Stomach (tissue), 4 donors: ENCODE results near the gene CACNA2D3.

ENCODE experiments used
- CTCF ChIP-seq, 7 experiments: fragments of 450-650 bp in 4 of 7; fragments of 200-600 bp in 3 of 7; sonication (generic) in 3 of 7; IDR thresholded peaks; one replicate each; pipeline ENCODE4 v1.5.1; 2016 to 2019; ENCODE audit warnings: antibody characterized with exemption in 7 of 7, control low read depth in 2 of 7, mild to moderate bottlenecking in 1 of 7
- POLR2A ChIP-seq, 4 donors: fragments of 450-650 bp; IDR thresholded peaks; one replicate each; pipeline ENCODE4 v1.6.1; 2016; ENCODE audit warnings: antibody characterized with exemption in 4 of 4, control low read depth in 2 of 4, mild to moderate bottlenecking in 1 of 4, moderate library complexity in 1 of 4
- POLR2AphosphoS5 ChIP-seq, 3 donors: sonication (generic); formaldehyde crosslinking; IDR thresholded peaks; one replicate each; pipeline ENCODE4 v1.6.1; 2016; ENCODE audit warnings: antibody characterized with exemption in 3 of 3

- TF ChIP-seq CTCF (IDR thresholded peaks at IDR 0.05) (no peak), POLR2AphosphoS5 (IDR thresholded peaks at IDR 0.05) (no peak), POLR2A (IDR thresholded peaks at IDR 0.05) (no peak)
Measured at GRCh38 chr3:54918516-54918915, 796.2 kb downstream of the CACNA2D3 start.
